Measurements from ENCODE around the gene NTSR1. TPM values are rescaled to one million over a fixed set of nuclear protein-coding genes. Genes with fewer than 3 reads are reported as not detected.

Gene NTSR1
- total RNA-seq, 1 experiment from 2014 or later: 7.8 TPM

- CTCF ChIA-PET: no interaction called here
- peaks cover 30% of the 10 kb centered on the region for H3K4me1 ChIP-seq (ENCODE audit: insufficient read depth, low read length)
- no peak overlapping the region for H2AFZ ChIP-seq (ENCODE audit: low read length)
- DNase-seq (no peak), ATAC-seq (no peak)
- no peaks in the 10 kb centered on the region for H3K27me3 ChIP-seq (ENCODE audit: low read length)
- intact Hi-C loops (cut with micrococcal nuclease): loop anchor here (5.0 kb wide), 1 partner anchor 55 kb away; no protein-coding TSS in a partner anchor
- POLR2A ChIA-PET (ENCODE audit: unreplicated experiment): no interaction called here
- no peaks in the 10 kb centered on the region for H4K20me1 ChIP-seq (ENCODE audit: low read length)
- no peaks in the 10 kb centered on the region for H3K79me2 ChIP-seq (ENCODE audit: low read length)
- no peak for TF ChIP-seq EZH2 (IDR thresholded peaks at IDR 0.05; ENCODE audit: low read length, unreplicated experiment)
- TF ChIP-seq, protein P1, sequence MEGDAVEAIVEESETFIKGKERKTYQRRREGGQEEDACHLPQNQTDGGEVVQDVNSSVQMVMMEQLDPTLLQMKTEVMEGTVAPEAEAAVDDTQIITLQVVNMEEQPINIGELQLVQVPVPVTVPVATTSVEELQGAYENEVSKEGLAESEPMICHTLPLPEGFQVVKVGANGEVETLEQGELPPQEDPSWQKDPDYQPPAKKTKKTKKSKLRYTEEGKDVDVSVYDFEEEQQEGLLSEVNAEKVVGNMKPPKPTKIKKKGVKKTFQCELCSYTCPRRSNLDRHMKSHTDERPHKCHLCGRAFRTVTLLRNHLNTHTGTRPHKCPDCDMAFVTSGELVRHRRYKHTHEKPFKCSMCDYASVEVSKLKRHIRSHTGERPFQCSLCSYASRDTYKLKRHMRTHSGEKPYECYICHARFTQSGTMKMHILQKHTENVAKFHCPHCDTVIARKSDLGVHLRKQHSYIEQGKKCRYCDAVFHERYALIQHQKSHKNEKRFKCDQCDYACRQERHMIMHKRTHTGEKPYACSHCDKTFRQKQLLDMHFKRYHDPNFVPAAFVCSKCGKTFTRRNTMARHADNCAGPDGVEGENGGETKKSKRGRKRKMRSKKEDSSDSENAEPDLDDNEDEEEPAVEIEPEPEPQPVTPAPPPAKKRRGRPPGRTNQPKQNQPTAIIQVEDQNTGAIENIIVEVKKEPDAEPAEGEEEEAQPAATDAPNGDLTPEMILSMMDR (conservative IDR thresholded peaks at IDR 0.05; ENCODE audit: low read depth, low read length): no peak
- no peak for TF ChIP-seq EZH2phosphoT487 (IDR thresholded peaks at IDR 0.05; ENCODE audit: borderline replicate concordance, low read length)
- H3K4me3 ChIP-seq (ENCODE audit: low read length): no peak overlapping the region
- no peak overlapping the region for H3K4me2 ChIP-seq (ENCODE audit: low read length)
- no peak overlapping the region for H3K27ac ChIP-seq (ENCODE audit: low read length)
- H3K9me3 ChIP-seq (ENCODE audit: low read length): no peaks in the 10 kb centered on the region
- no peaks in the 10 kb centered on the region for H3K36me3 ChIP-seq (ENCODE audit: low read depth, low read length)
- no peak overlapping the region for H3K9ac ChIP-seq (ENCODE audit: low read length)
- no peaks in the 10 kb centered on the region for H3K9me2 ChIP-seq (replicated peaks; ENCODE audit: low read length)
- BruUV-seq (replicated peaks): no TSS peak
- peaks cover 5% of the 10 kb centered on the region for H3F3A ChIP-seq (ENCODE audit: low read length, unreplicated experiment)
Measured at GRCh38 chr20:62737271-62737811, 28.7 kb downstream of the NTSR1 start.

DNA sequence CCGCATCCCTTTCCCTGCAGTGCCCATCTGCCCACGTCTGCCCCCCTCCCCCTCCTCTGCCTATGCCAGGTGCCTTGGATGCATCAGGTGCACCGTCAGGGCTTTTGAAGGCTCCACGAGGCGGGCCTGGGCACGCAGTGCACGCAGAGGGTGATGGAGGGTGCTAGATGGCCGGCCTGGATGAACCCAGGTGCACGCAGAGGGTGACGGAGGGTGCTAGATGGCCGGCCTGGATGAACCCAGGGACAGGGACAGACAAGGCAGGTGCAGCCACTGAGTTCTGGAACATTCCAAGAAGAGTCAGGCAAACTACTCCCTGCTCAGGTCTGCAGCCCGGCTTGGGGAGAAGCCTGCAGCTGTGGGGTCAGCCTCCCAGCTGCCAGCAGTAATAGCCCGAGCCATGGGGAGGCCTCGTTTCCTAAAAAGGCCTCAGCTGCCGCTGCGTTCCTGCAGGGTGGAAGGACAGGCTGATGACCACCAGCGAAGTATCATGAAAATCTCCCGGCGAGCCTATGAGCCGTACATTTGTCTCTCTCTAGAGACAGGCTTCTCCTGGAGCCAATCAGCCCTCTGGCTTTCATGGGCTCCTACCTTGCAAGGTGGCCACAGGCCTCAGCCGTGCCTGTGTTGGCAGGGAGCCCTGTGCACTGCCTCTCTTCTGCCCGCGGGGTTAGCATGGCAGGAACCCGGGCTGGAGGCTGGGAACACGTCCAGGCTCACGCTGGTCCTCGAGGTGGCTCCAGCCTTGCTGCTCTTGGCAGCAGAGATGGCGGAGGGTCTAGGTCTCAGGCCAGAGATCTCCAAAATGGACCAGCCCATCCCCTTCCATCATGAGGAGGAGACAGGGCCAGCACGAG lies 29.6 kb downstream of the NTSR1 start:
- no peak for ATAC-seq
- DNase-seq: no peak
- no peaks in the 10 kb centered on the region for H3K36me3 ChIP-seq (ENCODE audit: low read depth, low read length)
- CTCF ChIA-PET: no interaction called here
- no peak overlapping the region for H3K4me3 ChIP-seq (ENCODE audit: low read length)
- no peak overlapping the region for H2AFZ ChIP-seq (ENCODE audit: low read length)
- no peak overlapping the region for H3K4me2 ChIP-seq (ENCODE audit: low read length)
- peaks cover 30% of the 10 kb centered on the region for H3K4me1 ChIP-seq (ENCODE audit: insufficient read depth, low read length)
- H3K9ac ChIP-seq (ENCODE audit: low read length): no peak overlapping the region
- intact Hi-C loops (cut with micrococcal nuclease): loop anchor here (2.0 to 5.0 kb wide), 2 partner anchors 25 to 54 kb away; no protein-coding TSS in a partner anchor
- H3K27ac ChIP-seq (ENCODE audit: low read length): no peak overlapping the region
- H3K9me3 ChIP-seq (ENCODE audit: low read length): no peaks in the 10 kb centered on the region
- H3K27me3 ChIP-seq (ENCODE audit: low read length): no peaks in the 10 kb centered on the region
- H3K9me2 ChIP-seq (replicated peaks; ENCODE audit: low read length): no peaks in the 10 kb centered on the region
- H3F3A ChIP-seq (ENCODE audit: low read length, unreplicated experiment): peaks cover 5% of the 10 kb centered on the region
- H3K79me2 ChIP-seq (ENCODE audit: low read length): no peaks in the 10 kb centered on the region
- H4K20me1 ChIP-seq (ENCODE audit: low read length): no peaks in the 10 kb centered on the region
- BruUV-seq (replicated peaks): no TSS peak
- POLR2A ChIA-PET (ENCODE audit: unreplicated experiment): no interaction called here
- TF ChIP-seq EZH2 (IDR thresholded peaks at IDR 0.05; ENCODE audit: low read length, unreplicated experiment) (no peak), EZH2phosphoT487 (IDR thresholded peaks at IDR 0.05; ENCODE audit: borderline replicate concordance, low read length) (no peak)
- TF ChIP-seq, protein P1 (conservative IDR thresholded peaks at IDR 0.05; ENCODE audit: low read depth, low read length): no peak
